ENCODE data around the gene TULP4.

Gene TULP4

GRCh38 chr6:158480989-158481388 is 168.7 kb downstream of the TULP4 start:
- Histone ChIP-seq H3K4me2 (peak overlapping the region; percentile 77), H3K27ac (no peak overlapping the region)
- no peak for TF ChIP-seq Cebpa-rat (IDR thresholded peaks at IDR 0.05)

GRCh38 chr6:158481690-158482473 is 169.6 kb downstream of the TULP4 start:
- H3K36me3 ChIP-seq = peaks cover 93% of the 10 kb centered on the region
- H3K27me3 ChIP-seq = no peaks in the 10 kb centered on the region
- peaks cover 5% of the 10 kb centered on the region; the same call in 1 of the 2 replicates for H3K9me3 ChIP-seq
- H3K4me3 ChIP-seq = no peak overlapping the region
- no peak overlapping the region for H3K27ac ChIP-seq
- peak overlapping the region; percentile 77 for H3K4me2 ChIP-seq
- H3K4me1 ChIP-seq = peaks cover 17% of the 10 kb centered on the region
- H4K20me1 ChIP-seq = peaks cover 14% of the 10 kb centered on the region
- TF ChIP-seq Cebpa-rat (IDR thresholded peaks at IDR 0.05) = no peak
- H3K9ac ChIP-seq = no peak overlapping the region

More at GRCh38 chr6:158480989-158481388, 168.7 kb downstream of the TULP4 start:
- Histone ChIP-seq H3K9me3 (peaks cover 5% of the 10 kb centered on the region; the same call in 1 of the 2 replicates), H4K20me1 (peaks cover 14% of the 10 kb centered on the region), H3K9ac (no peak overlapping the region), H3K4me1 (peaks cover 22% of the 10 kb centered on the region), H3K27me3 (no peaks in the 10 kb centered on the region), H3K36me3 (peaks cover 93% of the 10 kb centered on the region), H3K4me3 (no peak overlapping the region)

DNA sequence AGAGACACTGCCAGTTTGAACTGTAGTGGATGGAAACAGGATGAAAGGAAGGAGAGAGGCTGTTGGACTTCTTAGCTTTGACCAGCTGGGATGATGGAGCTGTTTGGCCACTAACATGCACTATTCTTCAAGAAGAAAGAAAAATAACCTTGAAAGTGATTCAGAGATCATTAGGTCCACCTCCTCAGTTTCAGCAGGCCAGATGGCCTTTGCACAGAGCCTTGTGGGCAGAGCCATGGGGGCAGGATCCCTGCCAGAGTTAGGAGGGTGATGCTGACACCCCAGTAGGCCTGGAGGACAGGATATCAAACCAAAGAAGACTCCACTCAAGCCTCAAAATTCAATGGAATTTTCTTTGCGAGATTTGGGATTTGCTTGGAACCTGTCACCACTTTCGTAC is 173.2 kb downstream of the TULP4 start:
- no peak overlapping the region for H3K4me3 ChIP-seq
- H3K9me3 ChIP-seq = no peaks in the 10 kb centered on the region
- peaks cover 14% of the 10 kb centered on the region for H4K20me1 ChIP-seq
- H3K4me2 ChIP-seq = no peak overlapping the region
- H3K27ac ChIP-seq = no peak overlapping the region
- H3K9ac ChIP-seq = no peak overlapping the region
- H3K4me1 ChIP-seq = peaks cover 17% of the 10 kb centered on the region
- peaks cover 77% of the 10 kb centered on the region for H3K36me3 ChIP-seq
- TF ChIP-seq Cebpa-rat (IDR thresholded peaks at IDR 0.05) = no peak
- no peaks in the 10 kb centered on the region for H3K27me3 ChIP-seq

GRCh38 chr6:158487495-158487894 is 175.2 kb downstream of the TULP4 start:
- TF ChIP-seq Cebpa-rat (IDR thresholded peaks at IDR 0.05) = no peak
- Histone ChIP-seq H3K9ac (no peak overlapping the region), H4K20me1 (no peaks in the 10 kb centered on the region), H3K4me2 (no peak overlapping the region), H3K4me3 (no peak overlapping the region), H3K9me3 (no peaks in the 10 kb centered on the region), H3K4me1 (no peaks in the 10 kb centered on the region), H3K36me3 (peaks cover 60% of the 10 kb centered on the region), H3K27ac (no peak overlapping the region), H3K27me3 (no peaks in the 10 kb centered on the region)

GRCh38 chr6:158488065-158488464 is 175.8 kb downstream of the TULP4 start:
- no peak overlapping the region for H3K9ac ChIP-seq

GRCh38 chr6:158489441-158489840 is 177.2 kb downstream of the TULP4 start:
- H3K4me3 ChIP-seq = no peak overlapping the region
- H3K27me3 ChIP-seq = no peaks in the 10 kb centered on the region
- no peak overlapping the region for H3K4me2 ChIP-seq
- H3K9me3 ChIP-seq = no peaks in the 10 kb centered on the region
- H4K20me1 ChIP-seq = no peaks in the 10 kb centered on the region
- H3K9ac ChIP-seq = no peak overlapping the region
- H3K4me1 ChIP-seq = no peaks in the 10 kb centered on the region
- H3K36me3 ChIP-seq = peaks cover 59% of the 10 kb centered on the region
- H3K27ac ChIP-seq = no peak overlapping the region
- no peak for TF ChIP-seq Cebpa-rat (IDR thresholded peaks at IDR 0.05)

More at GRCh38 chr6:158488065-158488464, 175.8 kb downstream of the TULP4 start:
- Histone ChIP-seq H4K20me1 (no peaks in the 10 kb centered on the region), H3K27me3 (no peaks in the 10 kb centered on the region), H3K27ac (no peak overlapping the region), H3K4me3 (no peak overlapping the region), H3K9me3 (no peaks in the 10 kb centered on the region), H3K36me3 (peaks cover 59% of the 10 kb centered on the region), H3K4me2 (no peak overlapping the region), H3K4me1 (no peaks in the 10 kb centered on the region)
- no peak for TF ChIP-seq Cebpa-rat (IDR thresholded peaks at IDR 0.05)

GRCh38 chr6:158492881-158493280 is 180.6 kb downstream of the TULP4 start:
- H3K9me3 ChIP-seq = no peaks in the 10 kb centered on the region
- no peak overlapping the region for H3K4me3 ChIP-seq
- no peak overlapping the region for H3K9ac ChIP-seq
- no peaks in the 10 kb centered on the region for H3K4me1 ChIP-seq
- H3K4me2 ChIP-seq = no peak overlapping the region
- no peak for TF ChIP-seq Cebpa-rat (IDR thresholded peaks at IDR 0.05)
- H4K20me1 ChIP-seq = no peaks in the 10 kb centered on the region
- H3K27me3 ChIP-seq = no peaks in the 10 kb centered on the region
- H3K36me3 ChIP-seq = peaks cover 63% of the 10 kb centered on the region
- H3K27ac ChIP-seq = no peak overlapping the region

DNA sequence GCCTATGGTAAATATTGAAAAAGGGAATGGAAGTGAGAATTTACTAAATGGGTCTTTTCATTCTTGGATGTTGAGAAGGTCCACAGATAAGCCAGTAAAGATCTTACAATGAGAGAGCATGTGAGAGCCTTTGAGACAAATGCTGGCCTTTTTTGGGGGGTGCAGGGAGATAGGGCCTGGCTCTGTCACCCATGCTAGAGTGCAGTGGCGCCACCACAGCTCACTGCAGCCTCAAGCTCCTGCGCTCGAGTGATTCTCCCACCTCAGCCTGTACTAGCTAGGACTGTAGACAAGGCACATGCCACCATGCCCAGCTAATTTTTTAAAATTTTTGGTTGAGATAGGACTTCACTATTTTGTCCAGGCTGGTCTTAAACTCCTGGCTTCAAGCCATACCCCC is 184.4 kb downstream of the TULP4 start:
- H3K4me1 ChIP-seq = no peaks in the 10 kb centered on the region
- H3K4me2 ChIP-seq = no peak overlapping the region
- peaks cover 83% of the 10 kb centered on the region for H3K36me3 ChIP-seq
- H4K20me1 ChIP-seq = no peaks in the 10 kb centered on the region
- no peak for TF ChIP-seq Cebpa-rat (IDR thresholded peaks at IDR 0.05)
- H3K27me3 ChIP-seq = no peaks in the 10 kb centered on the region
- H3K4me3 ChIP-seq = no peak overlapping the region
- H3K27ac ChIP-seq = no peak overlapping the region
- H3K9me3 ChIP-seq = no peaks in the 10 kb centered on the region
- no peak overlapping the region for H3K9ac ChIP-seq

DNA sequence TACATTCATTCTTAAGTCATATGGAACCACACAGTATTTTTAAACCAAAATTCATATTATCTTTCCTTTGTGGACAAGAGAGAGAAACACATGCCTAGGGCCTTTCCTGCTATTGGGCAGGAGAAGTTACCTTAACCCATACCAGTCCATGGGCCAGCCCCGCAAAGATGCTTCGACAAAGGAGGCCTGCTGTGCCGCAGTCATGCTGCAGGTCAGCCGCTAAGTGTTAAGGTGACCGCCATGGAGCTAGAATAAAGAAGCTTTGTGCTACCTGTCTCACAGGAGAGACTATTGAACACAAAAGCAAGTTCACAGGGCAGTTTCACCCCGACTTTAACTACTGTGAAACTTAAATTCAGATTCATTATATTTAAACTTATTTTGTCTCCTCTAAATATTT is 185.4 kb downstream of the TULP4 start:
- peaks cover 91% of the 10 kb centered on the region for H3K36me3 ChIP-seq
- H3K9me3 ChIP-seq = no peaks in the 10 kb centered on the region
- no peak overlapping the region for H3K27ac ChIP-seq
- TF ChIP-seq Cebpa-rat (IDR thresholded peaks at IDR 0.05) = no peak
- no peak overlapping the region for H3K9ac ChIP-seq
- no peaks in the 10 kb centered on the region for H4K20me1 ChIP-seq
- H3K4me1 ChIP-seq = no peaks in the 10 kb centered on the region
- H3K4me2 ChIP-seq = no peak overlapping the region
- H3K4me3 ChIP-seq = no peak overlapping the region
- no peaks in the 10 kb centered on the region for H3K27me3 ChIP-seq

DNA sequence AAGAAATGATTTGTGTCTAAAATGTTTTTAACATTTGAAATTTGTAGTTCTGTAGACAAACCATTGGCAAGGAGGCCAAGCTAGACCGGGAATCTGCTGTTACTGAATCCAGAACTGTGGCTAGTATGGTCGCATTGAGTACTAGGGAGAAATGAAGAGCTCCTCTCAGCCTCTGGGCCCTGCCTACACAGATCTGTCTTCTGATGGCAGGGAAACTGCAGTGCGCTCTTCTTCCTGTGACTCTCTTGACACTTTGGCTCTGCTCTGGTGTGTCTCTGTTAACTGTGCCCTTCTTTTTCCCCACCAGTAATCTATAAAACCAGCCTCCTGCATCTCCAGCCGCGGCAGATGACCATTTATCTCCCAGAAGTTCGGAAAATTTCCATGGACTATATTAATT is 186.1 kb downstream of the TULP4 start:
- Histone ChIP-seq H3K4me1 (no peaks in the 10 kb centered on the region), H4K20me1 (no peaks in the 10 kb centered on the region), H3K9ac (no peak overlapping the region), H3K4me3 (no peak overlapping the region), H3K27ac (no peak overlapping the region), H3K9me3 (no peaks in the 10 kb centered on the region), H3K4me2 (no peak overlapping the region), H3K36me3 (peaks cover 92% of the 10 kb centered on the region), H3K27me3 (no peaks in the 10 kb centered on the region)
- TF ChIP-seq Cebpa-rat (IDR thresholded peaks at IDR 0.05) = no peak
